Lower leg skin (tissue), 4 donors: ENCODE data around the gene FBRSL1. TPM values are rescaled to one million over a fixed set of nuclear protein-coding genes. Genes with fewer than 3 reads are reported as not detected.

Experiments used
- DNase-seq, 2 donors: peaks; one replicate each; pipeline ENCODE4 v3.0.0-alpha.2; 2019; ENCODE audit warnings: low spot score in 2 of 2
- H3K4me3 ChIP-seq: fragments of 200-600 bp; sonication (generic); 2 replicates; pipeline ENCODE4 v1.5.1; 2017; ENCODE audit warnings: mild to moderate bottlenecking, low read depth; ENCODE audit not compliant: poor library complexity, severe bottlenecking
- POLR2A ChIP-seq, 2 donors: fragments of 450-650 bp; IDR thresholded peaks; one replicate each; pipeline ENCODE4 v1.6.1; 2016 to 2017; ENCODE audit warnings: antibody characterized with exemption in 2 of 2, mild to moderate bottlenecking in 1 of 2, moderate library complexity in 1 of 2
- WGBS, 2 donors: methylation state at CpG; one replicate each; pipeline ENCODE4 v1.1.5; 2018; 5-methylcytosine and 5-hydroxymethylcytosine counted together
- intact Hi-C: fragments of 100-400 bp; cut with DNase I; formaldehyde crosslinking; loops from one replicate; pipeline ENCODE4 v1.15.0; 2023; ENCODE audit warnings: low total_unique reads
- total RNA-seq, 4 donors: library from RNA; depleted of rRNA; stranded (reverse); fragments of >200 nt; gene quantifications; one replicate each; pipeline ENCODE4 v1.1.0, GENCODE V29; 2016
- TF ChIP-seq, protein P1 (sequence below), 3 donors: fragments of 450-650 bp; IDR thresholded peaks; one replicate each; pipeline ENCODE4 v1.5.1; 2016; ENCODE audit warnings: antibody characterized with exemption in 3 of 3, mild to moderate bottlenecking in 3 of 3, moderate library complexity in 2 of 3

FBRSL1 gene
- total RNA-seq, 4 donors from 2014 or later = 15.5 to 250 (median 19.6) TPM

DNA sequence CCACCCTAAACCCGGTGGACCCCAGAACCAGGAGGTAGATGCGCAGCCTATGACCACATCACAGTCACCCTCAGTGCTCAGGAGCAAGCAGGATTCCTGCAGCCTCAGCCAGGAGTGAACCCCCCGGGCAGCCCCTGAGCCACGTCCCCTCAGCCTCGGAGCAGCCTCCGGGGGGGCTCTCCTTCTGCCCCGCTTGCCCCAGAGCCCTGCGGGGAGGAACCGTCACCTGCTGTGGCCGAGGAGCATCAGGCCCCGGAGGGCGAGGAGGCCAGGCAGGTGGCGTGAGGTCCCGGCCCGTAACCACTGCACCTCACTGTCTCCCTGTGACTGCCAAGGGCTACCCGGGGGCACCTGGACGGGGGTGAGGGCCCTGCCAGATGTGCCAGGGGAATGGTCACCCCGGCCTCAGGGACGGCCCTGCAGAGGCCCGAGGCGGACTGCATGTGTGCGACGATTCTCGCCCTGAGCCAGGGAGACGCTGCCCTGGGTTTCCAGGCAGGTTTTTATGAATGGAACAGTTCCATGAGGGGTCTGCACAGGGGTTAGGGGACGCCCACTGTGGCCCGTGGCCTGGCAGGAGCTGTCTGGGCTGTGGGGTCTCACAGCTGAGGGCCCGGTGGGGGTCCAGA is 58.6 kb downstream of the FBRSL1 start:
- TF ChIP-seq, protein P1, sequence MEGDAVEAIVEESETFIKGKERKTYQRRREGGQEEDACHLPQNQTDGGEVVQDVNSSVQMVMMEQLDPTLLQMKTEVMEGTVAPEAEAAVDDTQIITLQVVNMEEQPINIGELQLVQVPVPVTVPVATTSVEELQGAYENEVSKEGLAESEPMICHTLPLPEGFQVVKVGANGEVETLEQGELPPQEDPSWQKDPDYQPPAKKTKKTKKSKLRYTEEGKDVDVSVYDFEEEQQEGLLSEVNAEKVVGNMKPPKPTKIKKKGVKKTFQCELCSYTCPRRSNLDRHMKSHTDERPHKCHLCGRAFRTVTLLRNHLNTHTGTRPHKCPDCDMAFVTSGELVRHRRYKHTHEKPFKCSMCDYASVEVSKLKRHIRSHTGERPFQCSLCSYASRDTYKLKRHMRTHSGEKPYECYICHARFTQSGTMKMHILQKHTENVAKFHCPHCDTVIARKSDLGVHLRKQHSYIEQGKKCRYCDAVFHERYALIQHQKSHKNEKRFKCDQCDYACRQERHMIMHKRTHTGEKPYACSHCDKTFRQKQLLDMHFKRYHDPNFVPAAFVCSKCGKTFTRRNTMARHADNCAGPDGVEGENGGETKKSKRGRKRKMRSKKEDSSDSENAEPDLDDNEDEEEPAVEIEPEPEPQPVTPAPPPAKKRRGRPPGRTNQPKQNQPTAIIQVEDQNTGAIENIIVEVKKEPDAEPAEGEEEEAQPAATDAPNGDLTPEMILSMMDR (IDR thresholded peaks at IDR 0.05) = no peak
- TF ChIP-seq POLR2A (IDR thresholded peaks at IDR 0.05) = no peak
- intact Hi-C loops = no loop called here
- WGBS, 2 donors = 95 to 98% methylated on average over 22 to 23 of the region's 28 CpGs
- H3K4me3 ChIP-seq = no peak overlapping the region
- no peak for DNase-seq

DNA sequence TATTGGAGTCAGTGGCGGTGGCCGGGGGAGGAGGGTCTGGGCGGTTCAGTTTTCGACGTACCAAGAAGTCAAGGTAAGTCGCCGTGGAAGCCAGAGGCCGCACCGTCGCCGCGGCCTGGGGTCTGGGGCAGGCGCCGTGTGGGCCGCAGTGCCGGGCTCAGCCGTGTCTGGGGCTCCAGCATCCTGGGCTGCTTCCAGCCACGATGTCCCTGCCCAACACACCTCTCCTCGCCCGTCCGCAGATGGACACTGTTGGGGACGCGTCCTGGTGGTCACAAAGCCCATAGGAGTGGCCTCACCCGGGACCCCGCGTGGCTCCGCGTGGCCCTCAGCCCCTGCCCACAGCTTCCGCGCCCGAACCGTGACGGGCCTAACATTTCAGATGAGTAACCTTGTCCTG is 59.1 kb downstream of the FBRSL1 start:
- intact Hi-C loops = no loop called here
- no peak overlapping the region for H3K4me3 ChIP-seq
- DNase-seq = no peak
- 95 to 98% methylated on average over 32 to 33 of the region's 33 CpGs for WGBS, 2 donors
- TF ChIP-seq POLR2A (IDR thresholded peaks at IDR 0.05) = no peak
- TF ChIP-seq, protein P1 (IDR thresholded peaks at IDR 0.05) = no peak

DNA sequence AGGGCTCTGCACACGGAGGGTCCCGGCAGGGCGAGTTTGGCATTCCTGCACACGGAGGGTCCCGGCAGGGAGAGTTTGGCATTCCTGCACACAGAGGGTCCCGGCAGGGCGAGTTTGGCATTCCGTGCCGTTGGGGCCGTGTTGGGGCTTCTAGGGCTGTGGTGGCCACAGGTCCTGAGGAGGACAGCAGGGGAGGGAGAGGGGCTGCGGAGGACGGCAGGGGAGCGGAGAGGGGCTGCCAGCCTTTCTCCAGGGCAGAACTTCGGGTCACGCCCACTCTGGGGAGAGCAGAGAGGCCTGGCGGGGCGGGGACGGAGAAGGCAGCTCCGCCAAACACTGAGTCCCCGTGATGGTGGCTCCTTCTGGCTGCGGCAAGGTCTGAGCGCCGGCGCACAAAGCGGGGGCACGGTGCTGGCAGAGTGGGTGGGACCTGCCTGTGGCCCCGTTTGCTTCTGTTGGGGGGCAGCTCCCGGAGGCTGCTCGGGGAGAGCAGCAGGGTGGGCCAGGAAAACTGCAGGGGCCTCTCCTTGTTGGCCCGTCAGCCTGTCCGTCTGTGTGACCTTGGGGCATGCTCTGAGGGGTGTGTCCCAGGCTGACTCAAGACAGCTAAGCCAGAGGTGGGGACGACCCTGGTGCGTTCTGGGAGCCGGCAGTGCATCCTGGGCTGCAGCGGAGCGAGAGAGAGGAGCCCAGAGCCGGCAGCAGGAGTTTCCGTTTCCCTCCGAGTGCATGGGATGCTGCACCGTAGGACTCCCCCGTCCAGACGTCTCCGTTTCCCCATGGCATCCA is 60.3 kb downstream of the FBRSL1 start:
- intact Hi-C loops = no loop called here
- no peak for DNase-seq
- no peak overlapping the region for H3K4me3 ChIP-seq
- TF ChIP-seq POLR2A (IDR thresholded peaks at IDR 0.05) = no peak
- WGBS, 2 donors = 76 to 81% methylated on average over 32 to 43 of the region's 43 CpGs

DNA sequence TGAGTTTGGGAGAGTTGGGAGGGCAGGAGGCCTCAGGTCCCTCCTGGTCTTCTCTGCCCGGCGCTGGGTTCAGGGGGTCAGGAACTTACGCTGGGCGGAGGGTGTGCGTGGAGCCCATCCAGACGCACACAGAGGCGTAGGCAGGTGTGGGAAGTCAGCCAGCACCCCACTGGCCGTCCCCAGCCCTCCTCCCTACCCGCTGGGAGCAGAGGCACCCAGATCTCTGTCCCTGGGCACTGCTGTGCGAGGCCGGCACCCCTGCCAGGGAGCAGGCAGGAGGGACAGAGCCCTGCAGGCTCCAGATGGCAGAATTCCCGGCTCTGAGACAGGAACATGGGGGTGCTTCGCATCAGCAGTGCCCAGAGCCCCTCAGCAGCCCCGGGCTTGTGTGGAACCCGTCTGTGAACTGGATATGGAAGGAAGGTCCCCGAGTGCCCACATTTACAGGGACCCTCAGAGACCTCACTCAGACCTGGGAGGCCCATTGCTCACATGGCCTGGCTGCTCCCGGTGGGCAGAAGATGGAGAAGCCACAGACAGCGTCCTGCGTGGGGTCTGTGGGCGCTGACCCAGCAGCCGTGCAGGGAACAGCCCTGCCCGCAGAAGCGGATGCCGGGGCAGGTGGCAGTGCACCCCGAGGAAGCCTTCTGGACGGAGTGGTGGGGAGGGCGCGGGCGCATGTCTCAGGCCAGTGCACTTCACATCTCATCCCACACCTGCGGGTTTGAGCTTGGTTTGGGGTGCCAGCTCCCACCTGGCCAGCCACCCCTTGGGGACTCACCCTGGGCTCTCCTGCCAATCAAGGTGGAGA is 61.1 kb downstream of the FBRSL1 start:
- DNase-seq = no peak
- WGBS, 2 donors = 84 to 85% methylated on average over 18 to 20 of the region's 30 CpGs
- TF ChIP-seq, protein P1 (IDR thresholded peaks at IDR 0.05) = no peak
- no peak for TF ChIP-seq POLR2A (IDR thresholded peaks at IDR 0.05)
- intact Hi-C loops = no loop called here
- H3K4me3 ChIP-seq = no peak overlapping the region

DNA sequence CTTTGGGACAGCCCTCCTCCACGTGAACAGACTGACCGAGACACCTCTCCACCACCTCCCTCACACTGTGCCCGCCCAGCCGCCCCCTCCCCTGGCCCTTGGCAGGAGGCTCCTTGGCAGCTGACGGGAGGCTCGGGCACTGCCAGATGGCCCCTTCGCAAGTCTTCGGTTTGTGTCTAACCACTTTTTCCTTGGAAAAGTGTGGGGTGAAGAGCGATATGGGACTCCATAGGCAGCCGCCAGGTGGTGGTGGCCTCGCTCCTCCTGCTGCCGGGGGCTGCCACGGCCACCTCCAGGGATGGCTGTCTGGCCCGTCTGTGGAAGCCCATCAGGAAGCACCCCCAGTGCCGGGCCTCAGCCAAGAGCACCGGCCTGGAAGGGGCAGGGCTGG is 61.7 kb downstream of the FBRSL1 start:
- intact Hi-C loops = no loop called here
- WGBS, 2 donors = 85 to 86% methylated on average over 9 to 16 of the region's 16 CpGs

More for the DNA sequence above, 61.7 kb downstream of the FBRSL1 start:
- TF ChIP-seq POLR2A (IDR thresholded peaks at IDR 0.05) = no peak
- TF ChIP-seq, protein P1 (IDR thresholded peaks at IDR 0.05) = no peak
- no peak for DNase-seq
- H3K4me3 ChIP-seq = no peak overlapping the region
